ENCODE measurements around the gene DIP2B.

- TF ChIP-seq POLR2A (IDR thresholded peaks at IDR 0.05): no peak
- TF ChIP-seq CTCF (IDR thresholded peaks at IDR 0.05): no peak
Observed at GRCh38 chr12:50699940-50700339, 195.2 kb downstream of the DIP2B start.
